Right lobe of liver (tissue), 4 donors: ENCODE data around the gene HIP1R.

ENCODE experiments used
- POLR2A ChIP-seq: fragments of 450-650 bp; IDR thresholded peaks from one replicate; pipeline ENCODE4 v1.6.1; 2017; ENCODE audit warnings: antibody characterized with exemption, mild to moderate bottlenecking
- TF ChIP-seq, protein P1 (sequence below), 4 donors: fragments of 200-600 bp in 3 of 4; fragments of 450-650 bp in 1 of 4; IDR thresholded peaks; one replicate each; pipeline versions ENCODE4 v1.5.1 to v1.8.0; 2016 to 2022; ENCODE audit warnings: antibody characterized with exemption in 4 of 4, mild to moderate bottlenecking in 2 of 4
- donor health status: DM: no; HTN: no; CAD: no.
- donor health status: DM: no; HTN: no; CAD: no.
- donor health status: DM: no; HTN: yes; CAD: no.

DNA sequence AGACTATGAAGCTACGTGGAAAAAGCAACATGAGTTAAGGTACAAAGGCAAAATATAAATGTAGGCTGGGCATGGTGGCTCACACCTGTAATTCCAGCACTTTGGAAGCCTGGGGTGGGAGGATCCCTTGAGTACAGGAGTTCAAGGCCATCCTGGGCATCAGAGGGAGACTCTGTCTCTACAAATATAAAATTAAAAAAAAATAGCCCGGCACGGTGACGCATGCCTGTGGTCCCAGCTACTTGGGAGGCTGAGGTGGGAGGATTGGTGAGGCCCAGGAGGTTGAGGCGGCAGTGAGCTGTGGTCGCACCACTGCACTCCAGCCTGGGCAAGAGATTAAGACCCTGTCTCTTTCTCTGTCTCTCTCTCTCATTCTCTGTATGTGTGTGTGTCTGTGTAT is 64.6 kb downstream of the HIP1R start:
- TF ChIP-seq, protein P1, sequence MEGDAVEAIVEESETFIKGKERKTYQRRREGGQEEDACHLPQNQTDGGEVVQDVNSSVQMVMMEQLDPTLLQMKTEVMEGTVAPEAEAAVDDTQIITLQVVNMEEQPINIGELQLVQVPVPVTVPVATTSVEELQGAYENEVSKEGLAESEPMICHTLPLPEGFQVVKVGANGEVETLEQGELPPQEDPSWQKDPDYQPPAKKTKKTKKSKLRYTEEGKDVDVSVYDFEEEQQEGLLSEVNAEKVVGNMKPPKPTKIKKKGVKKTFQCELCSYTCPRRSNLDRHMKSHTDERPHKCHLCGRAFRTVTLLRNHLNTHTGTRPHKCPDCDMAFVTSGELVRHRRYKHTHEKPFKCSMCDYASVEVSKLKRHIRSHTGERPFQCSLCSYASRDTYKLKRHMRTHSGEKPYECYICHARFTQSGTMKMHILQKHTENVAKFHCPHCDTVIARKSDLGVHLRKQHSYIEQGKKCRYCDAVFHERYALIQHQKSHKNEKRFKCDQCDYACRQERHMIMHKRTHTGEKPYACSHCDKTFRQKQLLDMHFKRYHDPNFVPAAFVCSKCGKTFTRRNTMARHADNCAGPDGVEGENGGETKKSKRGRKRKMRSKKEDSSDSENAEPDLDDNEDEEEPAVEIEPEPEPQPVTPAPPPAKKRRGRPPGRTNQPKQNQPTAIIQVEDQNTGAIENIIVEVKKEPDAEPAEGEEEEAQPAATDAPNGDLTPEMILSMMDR (IDR thresholded peaks at IDR 0.05), result no peak
- no peak for TF ChIP-seq POLR2A
